Fibroblast of skin of back (primary cell): ENCODE results near the gene PARD3B.

Experiments
- DNase-seq: peaks from one replicate; pipeline ENCODE4 v3.0.0-alpha.2; 2013

The PARD3B gene

GRCh38 chr2:204763974-204764703 is 218.9 kb downstream of the PARD3B start:
- no peak for DNase-seq

GRCh38 chr2:204770735-204771134 is 225.5 kb downstream of the PARD3B start:
- DNase-seq = no peak

GRCh38 chr2:204771721-204772120 is 226.4 kb downstream of the PARD3B start:
- DNase-seq = no peak

GRCh38 chr2:204772546-204772945 is 227.3 kb downstream of the PARD3B start:
- no peak for DNase-seq

- DNase-seq = peak; percentile 17
Observed at GRCh38 chr2:204775766-204776165, 230.5 kb downstream of the PARD3B start.

GRCh38 chr2:204776781-204777559 is 231.7 kb downstream of the PARD3B start:
- peak; percentile 19 for DNase-seq

- DNase-seq = no peak
Observed at GRCh38 chr2:204779771-204780170, 234.5 kb downstream of the PARD3B start.

- no peak for DNase-seq
Observed at GRCh38 chr2:204781941-204782340, 236.7 kb downstream of the PARD3B start.

- DNase-seq = no peak
Observed at GRCh38 chr2:204790076-204790475, 244.8 kb downstream of the PARD3B start.

- DNase-seq = peak; percentile 61
Observed at GRCh38 chr2:204791230-204791629, 246.0 kb downstream of the PARD3B start.

GRCh38 chr2:204794624-204795023 is 249.3 kb downstream of the PARD3B start:
- no peak for DNase-seq

- DNase-seq = peak; percentile 81
Observed at GRCh38 chr2:204795156-204795555, 249.9 kb downstream of the PARD3B start.

GRCh38 chr2:204796581-204796980 is 251.3 kb downstream of the PARD3B start:
- DNase-seq = no peak

GRCh38 chr2:204799791-204800190 is 254.5 kb downstream of the PARD3B start:
- no peak for DNase-seq

GRCh38 chr2:204808494-204808893 is 263.2 kb downstream of the PARD3B start:
- no peak for DNase-seq

- DNase-seq = peak; percentile 56
Observed at GRCh38 chr2:204824751-204825453, 279.6 kb downstream of the PARD3B start.

- DNase-seq = no peak
Observed at GRCh38 chr2:204825681-204826080, 280.4 kb downstream of the PARD3B start.

GRCh38 chr2:204827701-204828590 is 282.7 kb downstream of the PARD3B start:
- DNase-seq = no peak

GRCh38 chr2:204834716-204835384 is 289.6 kb downstream of the PARD3B start:
- DNase-seq = no peak

GRCh38 chr2:204835786-204836185 is 290.5 kb downstream of the PARD3B start:
- no peak for DNase-seq

GRCh38 chr2:204840504-204840903 is 295.2 kb downstream of the PARD3B start:
- DNase-seq = no peak

- no peak for DNase-seq
Observed at GRCh38 chr2:204842068-204842467, 296.8 kb downstream of the PARD3B start.
